Activated CD4-positive, alpha-beta T cell treated with anti-CD3 and anti-CD28 coated beads for 36 hours (primary cell): Measurements from ENCODE around the gene LRMDA. TPM values are rescaled to one million over a fixed set of nuclear protein-coding genes. Genes with fewer than 3 reads are reported as not detected.
"Not testable (repeated sequence)": the region's sequence is repeated elsewhere in the genome, so short reads cannot be mapped to it uniquely, and the experiment has no call there.

Experiments used
- ATAC-seq: fragments of 200-7000 bp; cut with Tn5 transposase; one replicate; pipeline ENCODE4 v1.10.0; 2021; ENCODE audit warnings: mild to moderate bottlenecking, moderate library complexity
- CTCF ChIA-PET: fragments of 350-600 bp; sonication (Branson Sonifier 250); formaldehyde crosslinking; loops from one replicate; lab custom pipeline; 2021; ENCODE audit warnings: antibody characterized with exemption; lab: Charles Lee
- POLR2A ChIA-PET: fragments of 350-600 bp; sonication (Branson Sonifier 250); formaldehyde crosslinking; loops from one replicate; lab custom pipeline; 2021; ENCODE audit warnings: antibody characterized with exemption, inconsistent platforms; lab: Charles Lee
- DNase-seq: peaks from one replicate; pipeline ENCODE4 v3.0.0-alpha.2; 2020
- H3K27ac Mint-ChIP-seq: one replicate; pipeline ENCODE4 v1.8.0; 2021; ENCODE audit warnings: mixed read lengths
- H3K27me3 Mint-ChIP-seq: one replicate; pipeline ENCODE4 v1.8.0; 2021; ENCODE audit warnings: mixed read lengths
- H3K36me3 Mint-ChIP-seq: one replicate; pipeline ENCODE4 v1.8.0; 2021; ENCODE audit warnings: low read depth, mixed read lengths
- H3K4me1 Mint-ChIP-seq: one replicate; pipeline ENCODE4 v1.8.0; 2021; ENCODE audit warnings: mixed read lengths
- H3K4me3 Mint-ChIP-seq: one replicate; pipeline ENCODE4 v1.8.0; 2021; ENCODE audit warnings: mild to moderate bottlenecking, moderate library complexity, mixed read lengths
- H3K9me3 Mint-ChIP-seq: one replicate; pipeline ENCODE4 v1.8.0; 2021; ENCODE audit warnings: low read depth, mixed read lengths
- intact Hi-C, 2 experiments: fragments of 100-400 bp; cut with DNase I in 1 of 2; cut with micrococcal nuclease in 1 of 2; formaldehyde crosslinking; loops; one replicate each; pipeline versions ENCODE4 v1.14.2 to v1.15.1; 2022 to 2024; cut with DNase I, micrococcal nuclease
- total RNA-seq, 2 experiments: library from RNA; stranded (reverse); gene quantifications; one replicate each; pipeline ENCODE4 v1.2.3, GENCODE V29; 2021

The LRMDA gene
- total RNA-seq, 2 experiments from 2014 or later = not detected

DNA sequence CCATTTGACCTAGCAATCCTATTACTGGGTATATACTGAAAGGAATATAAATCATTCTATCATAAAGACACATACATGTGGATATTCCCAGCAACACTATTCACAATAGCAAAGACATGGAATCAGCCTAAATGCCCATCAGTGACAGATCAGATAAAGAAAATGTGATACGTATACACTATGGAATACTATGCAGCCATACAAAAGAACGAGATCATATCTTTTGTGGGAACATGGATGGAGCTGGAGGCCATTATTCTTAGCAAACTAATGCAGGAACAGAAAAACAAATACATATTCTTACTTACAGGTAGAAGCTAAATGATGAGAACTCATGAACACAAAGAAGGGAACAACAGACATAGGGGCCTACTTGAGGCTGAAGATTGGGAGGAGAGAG is 629.6 kb downstream of the LRMDA start:
- H3K27ac Mint-ChIP-seq, POLR2A ChIA-PET, H3K9me3 Mint-ChIP-seq: not testable (repeated sequence)

DNA sequence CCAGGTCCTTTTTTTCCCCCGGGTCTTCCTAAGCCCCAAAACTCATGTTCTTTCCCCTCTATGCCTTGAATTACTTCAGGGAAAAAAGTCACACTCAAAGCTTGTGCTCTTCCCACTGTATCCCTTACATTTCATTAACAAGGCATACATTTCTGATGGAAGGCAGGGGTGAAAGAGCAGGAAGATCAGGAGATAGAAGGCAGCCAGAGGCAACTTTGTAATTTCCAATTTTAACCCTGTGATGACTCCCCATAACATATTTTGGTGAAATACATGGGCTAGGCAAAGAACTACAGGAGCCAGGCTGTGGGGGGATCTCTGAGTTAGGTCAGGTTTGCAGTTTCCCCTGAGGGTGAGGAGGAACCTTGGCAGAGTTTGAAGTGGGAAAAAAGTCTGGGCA is 635.0 kb downstream of the LRMDA start:
- no peaks in the 10 kb centered on the region for H3K9me3 Mint-ChIP-seq
- H3K36me3 Mint-ChIP-seq = no peaks in the 10 kb centered on the region
- no peak for ATAC-seq
- no peak overlapping the region for H3K27ac Mint-ChIP-seq
- H3K4me1 Mint-ChIP-seq = no peaks in the 10 kb centered on the region
- POLR2A ChIA-PET = no interaction called here
- DNase-seq = no peak
- H3K4me3 Mint-ChIP-seq = no peak overlapping the region
- CTCF ChIA-PET = interaction anchor here (0.6 kb wide), 1 partner anchor 484 kb away, joined by 3 read pairs; no protein-coding TSS in a partner anchor
- no peaks in the 10 kb centered on the region for H3K27me3 Mint-ChIP-seq
- intact Hi-C loops = no loop called here

More for the DNA sequence above, 629.6 kb downstream of the LRMDA start:
- ATAC-seq, H3K27me3 Mint-ChIP-seq, DNase-seq, H3K4me3 Mint-ChIP-seq, H3K36me3 Mint-ChIP-seq, CTCF ChIA-PET, intact Hi-C loops, H3K4me1 Mint-ChIP-seq: not testable (repeated sequence)

DNA sequence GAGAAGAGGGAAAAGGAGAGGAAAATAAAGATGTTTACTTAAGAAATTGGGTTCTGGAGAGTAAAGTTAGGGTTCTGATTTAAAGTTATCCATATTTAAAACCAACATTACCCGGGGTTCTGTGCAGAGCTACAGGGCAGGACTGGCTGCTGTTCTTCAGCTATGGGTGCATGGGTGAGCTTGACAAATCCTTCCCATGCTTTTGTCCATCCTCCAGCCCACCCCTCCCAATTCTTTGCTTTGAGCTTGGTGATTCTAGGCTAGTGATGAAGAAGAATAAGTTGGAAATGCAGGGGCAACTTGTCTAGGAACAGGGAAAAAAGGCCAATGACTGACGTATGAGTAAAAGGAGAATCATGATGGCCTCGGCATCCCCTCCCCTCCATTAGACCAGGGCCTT is 636.0 kb downstream of the LRMDA start:
- no peaks in the 10 kb centered on the region for H3K4me1 Mint-ChIP-seq
- POLR2A ChIA-PET = no interaction called here
- H3K9me3 Mint-ChIP-seq = no peaks in the 10 kb centered on the region
- H3K36me3 Mint-ChIP-seq = no peaks in the 10 kb centered on the region
- no peak for ATAC-seq
- DNase-seq = no peak
- no peaks in the 10 kb centered on the region for H3K27me3 Mint-ChIP-seq
- intact Hi-C loops = no loop called here
- H3K27ac Mint-ChIP-seq = no peak overlapping the region
- CTCF ChIA-PET = no interaction called here
- H3K4me3 Mint-ChIP-seq = no peak overlapping the region

DNA sequence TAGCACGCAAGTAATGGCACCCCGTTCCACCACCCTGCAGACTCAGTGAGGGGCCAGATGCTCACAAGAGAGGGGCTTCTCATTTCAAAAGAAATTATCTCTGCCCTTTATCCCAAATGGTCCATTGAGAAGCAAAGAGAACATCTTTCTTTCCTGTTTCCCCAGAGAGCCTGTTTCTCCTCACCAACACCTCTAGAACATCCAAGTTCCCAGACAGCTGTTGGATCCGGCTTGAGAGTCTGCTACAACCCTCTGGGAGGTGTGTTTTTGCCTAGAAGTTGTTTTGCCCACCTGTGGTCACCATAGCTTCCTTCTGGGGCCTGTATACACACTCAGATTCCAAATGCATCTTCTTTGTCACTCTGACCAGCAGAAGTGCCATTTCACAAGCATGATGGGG is 637.4 kb downstream of the LRMDA start:
- POLR2A ChIA-PET = no interaction called here
- ATAC-seq = no peak

GRCh38 chr10:76070916-76071315 is 639.5 kb downstream of the LRMDA start:
- CTCF ChIA-PET = no interaction called here
- Mint-ChIP-seq H3K4me1 (no peaks in the 10 kb centered on the region), H3K27ac (no peak overlapping the region), H3K4me3 (no peak overlapping the region), H3K9me3 (no peaks in the 10 kb centered on the region), H3K36me3 (no peaks in the 10 kb centered on the region), H3K27me3 (no peaks in the 10 kb centered on the region)
- intact Hi-C loops = no loop called here
- POLR2A ChIA-PET = no interaction called here
- no peak for DNase-seq
- ATAC-seq = no peak

More for the DNA sequence above, 637.4 kb downstream of the LRMDA start:
- Mint-ChIP-seq H3K27ac (no peak overlapping the region), H3K4me3 (no peak overlapping the region), H3K4me1 (no peaks in the 10 kb centered on the region), H3K9me3 (no peaks in the 10 kb centered on the region), H3K27me3 (no peaks in the 10 kb centered on the region), H3K36me3 (no peaks in the 10 kb centered on the region)
- no peak for DNase-seq
- CTCF ChIA-PET = no interaction called here
- intact Hi-C loops = no loop called here

- H3K27me3 Mint-ChIP-seq = no peaks in the 10 kb centered on the region
- H3K4me3 Mint-ChIP-seq = no peak overlapping the region
- intact Hi-C loops = no loop called here
- H3K36me3 Mint-ChIP-seq = no peaks in the 10 kb centered on the region
- POLR2A ChIA-PET = no interaction called here
- ATAC-seq (no peak), DNase-seq (no peak)
- H3K9me3 Mint-ChIP-seq = no peaks in the 10 kb centered on the region
- CTCF ChIA-PET = interaction anchor here (0.8 kb wide), 1 partner anchor 13 kb away, joined by 3 read pairs; no protein-coding TSS in a partner anchor
- no peaks in the 10 kb centered on the region for H3K4me1 Mint-ChIP-seq
- no peak overlapping the region for H3K27ac Mint-ChIP-seq
Measured at GRCh38 chr10:76071653-76072365, 640.4 kb downstream of the LRMDA start.

DNA sequence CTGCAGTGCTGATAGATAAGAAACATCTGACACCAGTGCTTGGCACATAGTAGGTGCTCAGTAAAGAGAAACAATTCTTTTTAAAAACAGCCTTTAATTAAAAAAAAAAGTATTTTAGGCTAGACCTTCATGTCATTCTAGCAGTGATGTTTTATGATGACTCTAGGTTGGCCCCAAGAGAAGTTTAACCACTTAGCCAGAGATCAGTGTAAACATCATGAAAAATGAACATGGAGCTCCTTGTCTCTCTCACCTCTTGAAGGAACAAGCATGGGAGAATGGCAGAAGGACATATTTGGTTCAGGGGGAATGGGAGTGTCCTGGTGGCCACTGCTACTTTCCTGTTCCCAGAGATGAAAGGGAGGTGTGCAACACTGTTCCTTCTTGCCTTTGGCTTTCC is 641.0 kb downstream of the LRMDA start:
- no peak for DNase-seq
- H3K27me3 Mint-ChIP-seq = no peaks in the 10 kb centered on the region
- no peaks in the 10 kb centered on the region for H3K9me3 Mint-ChIP-seq
- H3K4me1 Mint-ChIP-seq = no peaks in the 10 kb centered on the region
- CTCF ChIA-PET = no interaction called here
- POLR2A ChIA-PET = no interaction called here
- no peak overlapping the region for H3K4me3 Mint-ChIP-seq
- H3K36me3 Mint-ChIP-seq = no peaks in the 10 kb centered on the region
- no peak overlapping the region for H3K27ac Mint-ChIP-seq
- intact Hi-C loops = no loop called here
- no peak for ATAC-seq

DNA sequence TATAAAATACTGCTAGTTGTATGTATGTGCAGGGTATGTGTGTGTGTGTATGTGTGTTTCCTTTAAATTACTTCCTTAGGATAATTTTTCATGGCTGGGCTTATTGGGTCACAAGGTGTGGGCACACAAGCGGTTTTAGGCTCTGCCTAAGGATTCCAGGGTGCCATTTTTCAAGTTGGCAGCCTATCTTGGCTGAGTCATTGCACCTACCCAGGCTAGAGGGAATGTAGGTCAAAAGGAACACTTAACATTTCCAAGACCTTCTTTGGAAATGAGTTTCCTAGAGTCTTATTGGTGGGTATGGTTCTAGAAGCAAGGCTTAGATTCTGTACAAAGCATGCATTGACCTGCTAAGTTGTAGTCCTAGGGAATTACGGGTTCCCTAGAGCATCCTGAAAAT is 642.1 kb downstream of the LRMDA start:
- ChIA-PET CTCF (no interaction called here), POLR2A (no interaction called here)
- Mint-ChIP-seq H3K27me3 (no peaks in the 10 kb centered on the region), H3K4me1 (no peaks in the 10 kb centered on the region), H3K4me3 (no peak overlapping the region), H3K27ac (no peak overlapping the region), H3K36me3 (no peaks in the 10 kb centered on the region), H3K9me3 (no peaks in the 10 kb centered on the region)
- ATAC-seq (no peak), DNase-seq (no peak)
- intact Hi-C loops = no loop called here

- ChIA-PET CTCF (no interaction called here), POLR2A (no interaction called here)
- DNase-seq (no peak), ATAC-seq (no peak)
- intact Hi-C loops = no loop called here
- H3K4me1 Mint-ChIP-seq = no peaks in the 10 kb centered on the region
- no peak overlapping the region for H3K27ac Mint-ChIP-seq
- no peaks in the 10 kb centered on the region for H3K27me3 Mint-ChIP-seq
- H3K36me3 Mint-ChIP-seq = no peaks in the 10 kb centered on the region
- H3K4me3 Mint-ChIP-seq = no peak overlapping the region
- no peaks in the 10 kb centered on the region for H3K9me3 Mint-ChIP-seq
Measured at GRCh38 chr10:76074659-76075058, 643.2 kb downstream of the LRMDA start.

DNA sequence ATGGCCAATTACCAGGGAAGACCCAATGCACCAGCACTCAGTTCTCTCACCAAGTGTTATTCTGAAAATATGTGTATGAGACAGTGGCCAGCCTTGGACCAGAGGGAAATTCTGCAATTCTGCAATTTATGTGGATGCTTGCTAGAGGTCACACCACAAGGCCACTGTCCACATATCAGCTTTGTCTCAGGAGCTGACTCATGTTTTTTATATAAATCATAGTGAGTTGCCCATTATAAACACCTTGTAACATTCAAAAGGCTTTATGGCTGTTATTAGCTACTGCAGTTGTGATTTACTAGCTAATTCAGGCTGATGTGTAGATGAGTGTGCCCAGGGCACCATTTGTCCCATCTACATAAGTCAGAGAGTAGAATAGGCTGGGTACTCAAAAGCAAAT is 649.0 kb downstream of the LRMDA start:
- DNase-seq (no peak), ATAC-seq (no peak)
- no peaks in the 10 kb centered on the region for H3K4me1 Mint-ChIP-seq
- H3K4me3 Mint-ChIP-seq = no peak overlapping the region
- intact Hi-C loops = no loop called here
- no peaks in the 10 kb centered on the region for H3K27me3 Mint-ChIP-seq
- no peaks in the 10 kb centered on the region for H3K36me3 Mint-ChIP-seq
- ChIA-PET POLR2A (no interaction called here), CTCF (interaction anchor here (0.7 kb wide), 1 partner anchor 354 kb away, joined by 4 read pairs; no protein-coding TSS in a partner anchor)
- no peaks in the 10 kb centered on the region for H3K9me3 Mint-ChIP-seq
- H3K27ac Mint-ChIP-seq = no peak overlapping the region

- no peaks in the 10 kb centered on the region for H3K4me1 Mint-ChIP-seq
- no peak overlapping the region for H3K27ac Mint-ChIP-seq
- H3K9me3 Mint-ChIP-seq = no peaks in the 10 kb centered on the region
Measured at GRCh38 chr10:76080991-76081390, 649.6 kb downstream of the LRMDA start.

DNA sequence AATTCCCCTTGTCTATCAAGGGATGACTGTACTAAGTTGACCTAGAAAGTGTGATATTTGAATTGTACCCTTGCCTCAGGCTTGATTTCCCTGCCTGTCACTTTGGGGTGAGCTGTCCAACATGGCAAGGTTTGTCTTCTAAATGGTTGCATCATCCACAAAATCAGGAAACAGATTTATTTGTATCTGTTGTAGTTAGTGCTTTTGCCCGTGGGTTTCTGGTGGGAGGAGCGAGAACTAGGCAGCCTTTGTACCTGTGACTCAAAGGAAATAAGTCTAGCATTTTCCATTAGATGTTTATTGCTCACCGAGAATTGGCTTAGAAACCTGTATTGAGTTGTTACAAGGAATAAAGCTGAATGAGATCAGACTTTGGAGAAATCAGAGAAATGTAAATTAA is 650.8 kb downstream of the LRMDA start:
- Mint-ChIP-seq H3K27me3 (no peaks in the 10 kb centered on the region), H3K36me3 (no peaks in the 10 kb centered on the region), H3K27ac (no peak overlapping the region), H3K9me3 (no peaks in the 10 kb centered on the region), H3K4me1 (no peaks in the 10 kb centered on the region), H3K4me3 (no peak overlapping the region)
- POLR2A ChIA-PET = no interaction called here
- ATAC-seq (peak; percentile 51), DNase-seq (peak; percentile 30)
- CTCF ChIA-PET = no interaction called here
- intact Hi-C loops = no loop called here

More at GRCh38 chr10:76080991-76081390, 649.6 kb downstream of the LRMDA start:
- ChIA-PET POLR2A (no interaction called here), CTCF (no interaction called here)
- ATAC-seq (no peak), DNase-seq (no peak)
- no peaks in the 10 kb centered on the region for H3K36me3 Mint-ChIP-seq
- no peaks in the 10 kb centered on the region for H3K27me3 Mint-ChIP-seq
- no peak overlapping the region for H3K4me3 Mint-ChIP-seq
- intact Hi-C loops = no loop called here
